ENCODE results near the gene FAM186B. TPM values are rescaled to one million over a fixed set of nuclear protein-coding genes. Genes with fewer than 3 reads are reported as not detected.
A peak's percentile ranks its signal among the peaks of the same experiment; 100 is the strongest.

Gene FAM186B
- polyA plus RNA-seq, 2 of the 4 experiments (the other 2 are of a cell fraction), result 0.04 to 0.08 TPM

DNA sequence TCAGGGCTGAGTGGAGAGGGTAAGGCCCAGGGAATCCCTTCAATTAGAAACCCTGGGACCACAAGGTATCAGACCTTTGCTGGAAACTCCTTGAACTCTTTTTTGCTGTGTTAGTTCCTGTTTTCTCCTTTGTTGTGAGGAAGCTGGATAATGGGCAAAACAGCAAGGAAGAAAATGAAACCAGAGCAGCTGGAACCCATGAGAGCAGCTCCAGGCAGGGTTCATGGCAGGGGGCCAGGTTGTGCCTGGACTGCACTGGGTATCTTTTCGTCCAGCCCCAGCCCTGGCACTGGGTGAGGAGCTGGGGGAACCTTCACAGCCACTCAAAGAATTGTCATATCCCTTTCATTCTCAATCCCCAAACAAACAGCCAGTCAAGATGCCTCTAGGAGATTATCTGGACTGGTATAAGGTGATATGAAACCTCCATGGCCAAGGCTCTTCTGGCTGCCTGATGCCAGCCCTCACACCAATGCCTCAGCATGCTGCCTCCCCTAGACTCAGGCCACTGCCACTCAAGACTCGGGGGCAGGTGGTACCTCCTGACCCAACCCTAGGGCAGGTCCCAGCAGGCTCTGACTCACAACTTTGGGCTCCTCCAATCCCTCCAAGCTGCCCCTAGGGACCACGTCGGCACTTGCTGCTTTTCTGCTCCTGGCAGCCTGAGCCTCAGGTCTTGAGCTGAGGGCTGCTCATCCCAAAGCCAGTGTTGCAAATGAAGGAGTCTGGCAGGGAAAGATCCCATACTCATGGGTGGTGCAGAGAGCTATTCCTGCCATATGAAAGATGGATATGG, 16.5 kb downstream of the FAM186B start:
- TF ChIP-seq ZC3H11A (IDR thresholded peaks at IDR 0.05), result no peak
- no peak for TF ChIP-seq SMC3 (IDR thresholded peaks at IDR 0.05)
- TF ChIP-seq BCL3 (IDR thresholded peaks at IDR 0.05), result no peak
- no peak for TF ChIP-seq EHF (CRISPR knock-in tag; IDR thresholded peaks at IDR 0.05)
- no peak for TF ChIP-seq HES2 (IDR thresholded peaks at IDR 0.05)
- TF ChIP-seq MAX (IDR thresholded peaks at IDR 0.05), result no peak
- no peak for TF ChIP-seq JUNB (IDR thresholded peaks at IDR 0.05)
- TF ChIP-seq FOSB (CRISPR knock-in tag; IDR thresholded peaks at IDR 0.05), result no peak
- TF ChIP-seq, protein P1, sequence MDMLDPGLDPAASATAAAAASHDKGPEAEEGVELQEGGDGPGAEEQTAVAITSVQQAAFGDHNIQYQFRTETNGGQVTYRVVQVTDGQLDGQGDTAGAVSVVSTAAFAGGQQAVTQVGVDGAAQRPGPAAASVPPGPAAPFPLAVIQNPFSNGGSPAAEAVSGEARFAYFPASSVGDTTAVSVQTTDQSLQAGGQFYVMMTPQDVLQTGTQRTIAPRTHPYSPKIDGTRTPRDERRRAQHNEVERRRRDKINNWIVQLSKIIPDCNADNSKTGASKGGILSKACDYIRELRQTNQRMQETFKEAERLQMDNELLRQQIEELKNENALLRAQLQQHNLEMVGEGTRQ (IDR thresholded peaks at IDR 0.05), result no peak
- DNase-seq (ENCODE audit: low read depth in 1 of 2, low spot score in 1 of 2), result no peak
- WGBS (ENCODE audit: missing lambda C conversion rate), result 83% methylated on average over 4 of the region's 4 CpGs
- no peaks in the 10 kb centered on the region for H3K4me1 ChIP-seq
- no peaks in the 10 kb centered on the region for H3K9me3 ChIP-seq
- no peak for FAIRE-seq
- no peak overlapping the region for H3K4me3 ChIP-seq
- POLR2A ChIA-PET, result interaction anchor here (0.7 to 1.5 kb wide), 2 partner anchors 22 to 152 kb away, joined by 3 read pairs; partner anchors contain the start of gene TMBIM6
- CTCF ChIA-PET, result interaction anchor here (0.6 to 1.8 kb wide), 8 partner anchors 9 to 239 kb away, joined by 3 to 8 read pairs (median 3); no protein-coding TSS in a partner anchor
- H3K4me2 ChIP-seq, result no peak overlapping the region
- H3K27ac ChIP-seq, result no peak overlapping the region
- peak in 1 of 2 experiments; percentile 24; a peak in 1 of 6 replicates for ATAC-seq

GRCh38 chr12:49588281-49588680, 17.2 kb downstream of the FAM186B start:
- ChIA-PET CTCF (interaction anchor here (0.6 to 2.4 kb wide), 10 partner anchors 8 to 257 kb away, joined by 3 to 9 read pairs (median 4); no protein-coding TSS in a partner anchor), POLR2A (interaction anchor here (0.7 kb wide), 1 partner anchor 153 kb away, joined by 3 read pairs; the partner anchor contains the start of gene TMBIM6)
- DNase-seq (ENCODE audit: low read depth in 1 of 2, low spot score in 1 of 2) (no peak), ATAC-seq (no peak), FAIRE-seq (no peak)
- H3K4me1 ChIP-seq, result peaks cover 2% of the 10 kb centered on the region; the same call in 2 of the 3 replicates
- WGBS (ENCODE audit: missing lambda C conversion rate), result 97% methylated on average over 7 of the region's 7 CpGs
- H3K4me2 ChIP-seq, result no peak overlapping the region
- TF ChIP-seq POLR2AphosphoS2 (conservative IDR thresholded peaks at IDR 0.05; ENCODE audit: low read length) (no peak), RAD21 (conservative IDR thresholded peaks at IDR 0.05 in 1 of 2, IDR thresholded peaks at IDR 0.05 in 1 of 2) (no peak), FOSL2 (IDR thresholded peaks at IDR 0.05) (no peak), FOSL2 (CRISPR knock-in tag; IDR thresholded peaks at IDR 0.05) (no peak)
- H3K4me3 ChIP-seq, result no peak overlapping the region
- no peak overlapping the region for H3K27ac ChIP-seq
- H3K9me3 ChIP-seq, result no peaks in the 10 kb centered on the region

DNA sequence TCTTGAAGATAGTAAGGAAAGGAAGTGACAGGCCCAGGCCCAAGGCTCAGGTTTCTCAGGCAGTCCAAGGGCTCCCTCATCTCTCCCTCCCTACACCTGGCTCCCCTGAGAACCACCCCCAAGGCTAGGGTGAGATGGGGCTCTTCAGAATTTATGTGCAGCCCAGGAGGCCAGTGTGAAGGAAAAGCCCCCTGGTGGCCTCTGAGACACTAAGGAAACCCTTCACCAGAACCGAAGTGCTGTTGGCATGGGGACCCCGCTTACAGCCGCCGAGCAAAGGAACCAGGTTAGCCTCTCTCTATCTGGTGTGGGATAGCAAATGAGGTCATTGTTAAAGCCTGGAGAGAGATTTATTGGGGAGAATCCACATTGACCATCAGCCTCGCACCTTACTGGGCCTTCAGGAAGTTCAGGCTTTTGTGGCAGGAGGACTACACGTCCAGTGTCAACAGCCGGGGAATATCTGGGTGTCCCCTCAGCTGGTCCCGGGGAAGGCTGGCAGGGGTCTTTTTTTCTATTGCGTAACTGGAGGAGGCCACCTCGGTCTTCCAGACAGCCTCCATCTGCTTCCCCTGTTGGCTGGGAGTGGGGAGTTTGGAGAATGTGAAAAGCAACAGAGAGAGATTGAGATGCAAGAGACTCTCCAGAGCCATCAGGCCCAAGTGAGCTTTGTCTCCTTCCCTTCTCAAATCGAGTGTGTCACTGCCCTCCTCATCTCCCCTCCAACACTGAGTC, 18.1 kb downstream of the FAM186B start:
- POLR2A ChIA-PET, result no interaction called here
- Histone ChIP-seq H3K4me3 (no peak overlapping the region), H3K4me1 (peaks cover 11% of the 10 kb centered on the region; the same call in 2 of the 3 replicates), H3K4me2 (no peak overlapping the region), H3K27ac (no peak overlapping the region), H3K9me3 (no peaks in the 10 kb centered on the region)
- no peak for TF ChIP-seq PHF8 (IDR thresholded peaks at IDR 0.05; ENCODE audit: borderline replicate concordance, low read depth)
- TF ChIP-seq CEBPB (IDR thresholded peaks at IDR 0.05), result peak in 1 of 2 experiments; percentile 24; a peak in 1 of 4 replicates
- TF ChIP-seq CHD2 (IDR thresholded peaks at IDR 0.05; ENCODE audit: low read length, partially characterized antibody), result no peak
- TF ChIP-seq, protein P1 (IDR thresholded peaks at IDR 0.05), result no peak
- CTCF ChIA-PET, result interaction anchor here (0.6 to 2.8 kb wide), 6 partner anchors 9 to 299 kb away, joined by 3 to 9 read pairs (median 4); no protein-coding TSS in a partner anchor
- ATAC-seq (peak in 1 of 2 experiments; percentile 60; a peak in 4 of 6 replicates), FAIRE-seq (no peak), DNase-seq (ENCODE audit: low read depth in 1 of 2, low spot score in 1 of 2) (peak in 1 of 2 experiments; percentile 32)
- 85% methylated on average over 11 of the region's 11 CpGs for WGBS (ENCODE audit: missing lambda C conversion rate)

Data from A549 (cell line).